AG09319 (cell line): Measurements from ENCODE around the gene NOX4.

Experiments
- DNase-seq: peaks from one replicate; pipeline ENCODE4 v3.0.0-alpha.2; 2010; ENCODE audit warnings: low read depth; ENCODE audit errors: extremely low read depth
- CTCF ChIP-seq: IDR thresholded peaks from 2 replicates; pipeline ENCODE4 v1.5.1; 2011; ENCODE audit warnings: low read depth, mild to moderate bottlenecking, inconsistent platforms, low read length, moderate library complexity

The NOX4 gene

GRCh38 chr11:89498845-89499448 is 7.8 kb upstream of the NOX4 start:
- DNase-seq: no peak
- no peak; the same call in 1 of the 2 replicates for TF ChIP-seq CTCF

- peak; percentile 27 for DNase-seq
- no peak for TF ChIP-seq CTCF
Observed at GRCh38 chr11:89495951-89496350, 4.8 kb upstream of the NOX4 start.

GRCh38 chr11:89493431-89493830 is 2.3 kb upstream of the NOX4 start:
- no peak for TF ChIP-seq CTCF
- no peak for DNase-seq

- TF ChIP-seq CTCF: no peak
Observed at GRCh38 chr11:89490602-89490980, 584 bp downstream of the NOX4 start.

GRCh38 chr11:89489930-89490329 is 1.2 kb downstream of the NOX4 start:
- TF ChIP-seq CTCF: no peak
- DNase-seq: no peak

More at GRCh38 chr11:89490602-89490980, 584 bp downstream of the NOX4 start:
- DNase-seq: no peak

- no peak for TF ChIP-seq CTCF
- DNase-seq: no peak
Observed at GRCh38 chr11:89487016-89487415, 4.2 kb downstream of the NOX4 start.

- no peak for DNase-seq
- TF ChIP-seq CTCF: no peak
Observed at GRCh38 chr11:89484896-89485295, 6.3 kb downstream of the NOX4 start.
